GM10266 (cell line): ENCODE measurements around the gene UBAC1.
"Not testable (repeated sequence)": the region's sequence is repeated elsewhere in the genome, so short reads cannot be mapped to it uniquely, and the experiment has no call there.

ENCODE experiments used
- DNase-seq: peaks from one replicate; pipeline ENCODE4 v3.0.0; 2012; ENCODE audit errors: extremely low spot score
- CTCF ChIP-seq: IDR thresholded peaks from 2 replicates; pipeline ENCODE4 v1.5.1; 2012; ENCODE audit warnings: mild to moderate bottlenecking, low read depth; ENCODE audit not compliant: control insufficient read depth, insufficient read depth; ENCODE audit errors: missing control alignments

UBAC1 gene

GRCh38 chr9:135957431-135957830 lies 3.7 kb downstream of the UBAC1 start:
- DNase-seq = no peak
- no peak for TF ChIP-seq CTCF

- no peak for TF ChIP-seq CTCF
- DNase-seq = no peak
Observed at GRCh38 chr9:135956802-135957174, 4.4 kb downstream of the UBAC1 start.

GRCh38 chr9:135955934-135956801 lies 5.0 kb downstream of the UBAC1 start:
- no peak for TF ChIP-seq CTCF
- DNase-seq = no peak

GRCh38 chr9:135952664-135953206 lies 8.4 kb downstream of the UBAC1 start:
- no peak for DNase-seq

GRCh38 chr9:135951889-135952663 lies 9.1 kb downstream of the UBAC1 start:
- DNase-seq = no peak
- TF ChIP-seq CTCF = no peak

More at GRCh38 chr9:135952664-135953206, 8.4 kb downstream of the UBAC1 start:
- no peak for TF ChIP-seq CTCF

- not testable (repeated sequence) for DNase-seq
Observed at GRCh38 chr9:135951310-135951709, 9.9 kb downstream of the UBAC1 start.

GRCh38 chr9:135950841-135951240 lies 10.3 kb downstream of the UBAC1 start:
- not testable (repeated sequence) for DNase-seq

GRCh38 chr9:135950135-135950682 lies 11.0 kb downstream of the UBAC1 start:
- no peak for TF ChIP-seq CTCF
- no peak for DNase-seq
